WI38 (cell line): ENCODE data around the gene MYO1E.

Experiments used
- H3K4me3 ChIP-seq: 2 replicates; pipeline ENCODE4 v1.5.1; 2011; ENCODE audit warnings: low read depth, mild to moderate bottlenecking, control low read depth, low read length
- CTCF ChIP-seq: IDR thresholded peaks from 2 replicates; pipeline ENCODE4 v1.5.1; 2012; ENCODE audit warnings: low read depth, mild to moderate bottlenecking, control low read depth, low read length

MYO1E gene

GRCh38 chr15:59194639-59195325 is 177.9 kb downstream of the MYO1E start:
- no peak overlapping the region for H3K4me3 ChIP-seq
- TF ChIP-seq CTCF, result no peak

GRCh38 chr15:59191855-59192237 is 180.8 kb downstream of the MYO1E start:
- no peak for TF ChIP-seq CTCF
- peak overlapping the region; percentile 17; the same call in 1 of the 2 replicates for H3K4me3 ChIP-seq

GRCh38 chr15:59190291-59190690 is 182.4 kb downstream of the MYO1E start:
- TF ChIP-seq CTCF, result no peak
- H3K4me3 ChIP-seq, result no peak overlapping the region

- H3K4me3 ChIP-seq, result no peak overlapping the region
- no peak for TF ChIP-seq CTCF
Measured at GRCh38 chr15:59189241-59189640, 183.4 kb downstream of the MYO1E start.

- H3K4me3 ChIP-seq, result no peak overlapping the region
- TF ChIP-seq CTCF, result no peak
Measured at GRCh38 chr15:59186501-59186900, 186.2 kb downstream of the MYO1E start.

- H3K4me3 ChIP-seq, result no peak overlapping the region
- TF ChIP-seq CTCF, result no peak
Measured at GRCh38 chr15:59185725-59186124, 186.9 kb downstream of the MYO1E start.

- TF ChIP-seq CTCF, result no peak
- H3K4me3 ChIP-seq, result no peak overlapping the region
Measured at GRCh38 chr15:59180945-59181600, 191.6 kb downstream of the MYO1E start.
